COR-L47 (cell line): ENCODE results near the gene LRPAP1.
"Not testable (repeated sequence)": the region's sequence is repeated elsewhere in the genome, so short reads cannot be mapped to it uniquely, and the experiment has no call there.

Experiments
- DNase-seq: peaks from one replicate; lab custom pipeline; 2025; lab: John Stamatoyannopoulos, UW

The LRPAP1 gene

DNA sequence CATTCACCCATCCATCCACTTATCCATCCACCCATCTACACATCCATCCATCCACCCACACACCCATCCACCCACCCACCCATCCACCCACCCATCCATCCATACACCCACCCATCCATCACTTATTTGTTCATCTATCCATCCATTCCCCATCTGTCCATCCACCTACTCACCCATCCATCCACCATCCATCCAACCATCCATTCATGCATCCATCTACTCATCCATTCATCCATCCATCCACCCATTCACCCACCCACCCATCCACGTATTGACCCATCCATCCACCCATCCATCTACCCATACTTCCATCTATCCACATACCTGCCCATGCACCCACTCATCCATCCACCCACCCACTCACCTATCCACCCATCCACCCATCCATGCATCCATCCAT is 28.2 kb upstream of the LRPAP1 start:
- not testable (repeated sequence) for DNase-seq

- DNase-seq: not testable (repeated sequence)
Observed at GRCh38 chr4:3559381-3560290, 27.4 kb upstream of the LRPAP1 start.

DNA sequence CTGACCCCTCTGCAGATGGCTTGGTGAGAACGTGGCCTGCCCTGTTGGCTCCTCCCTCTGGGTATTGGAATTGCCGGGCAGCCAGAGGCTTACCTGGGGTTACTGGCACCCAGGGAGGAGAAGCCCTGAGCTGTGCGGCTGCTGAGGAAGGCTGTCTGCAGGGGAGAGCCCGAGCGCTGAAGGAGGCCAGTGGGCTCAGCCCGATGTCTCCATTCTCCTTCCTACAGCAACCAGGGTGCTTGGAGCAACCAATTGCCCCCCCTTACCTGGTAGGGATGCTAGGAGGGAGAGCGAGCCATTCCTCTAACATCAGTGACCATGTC is 26.3 kb upstream of the LRPAP1 start:
- not testable (repeated sequence) for DNase-seq

- DNase-seq: not testable (repeated sequence)
Observed at GRCh38 chr4:3557676-3558513, 25.7 kb upstream of the LRPAP1 start.

GRCh38 chr4:3557088-3557492 is 24.9 kb upstream of the LRPAP1 start:
- not testable (repeated sequence) for DNase-seq

DNA sequence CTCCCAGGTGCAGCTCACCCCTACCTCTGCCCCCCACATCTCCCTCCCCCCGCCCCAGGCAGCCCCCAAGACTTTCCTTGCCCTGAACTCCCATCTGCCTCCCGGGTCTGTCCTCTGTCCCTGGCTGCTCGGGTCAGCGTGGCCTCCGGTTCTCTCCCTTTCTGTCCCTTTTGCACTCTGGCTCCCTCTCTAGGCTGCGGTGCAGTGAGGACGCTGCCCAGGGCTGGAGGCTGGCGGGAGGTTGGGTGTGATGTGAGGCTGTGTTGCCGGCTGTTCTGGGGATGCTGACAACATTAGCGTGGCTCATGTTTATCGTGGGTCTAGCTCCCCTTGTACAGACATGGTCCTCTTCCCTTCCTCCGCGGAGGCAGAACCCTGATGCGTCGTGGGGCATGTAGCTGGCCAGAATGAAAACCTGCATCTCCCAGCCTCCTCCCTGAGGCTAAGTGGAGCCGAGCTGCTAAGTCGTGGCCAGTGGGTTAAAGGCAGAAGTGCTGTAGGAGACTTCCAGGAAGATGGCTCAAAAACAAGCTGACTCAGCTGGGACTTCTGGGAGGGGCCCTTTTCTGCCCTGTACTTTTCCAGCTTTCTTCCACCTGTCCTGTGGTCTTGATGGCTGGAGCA is 24.1 kb upstream of the LRPAP1 start:
- not testable (repeated sequence) for DNase-seq

GRCh38 chr4:3555459-3556070 is 23.3 kb upstream of the LRPAP1 start:
- DNase-seq: not testable (repeated sequence)

DNA sequence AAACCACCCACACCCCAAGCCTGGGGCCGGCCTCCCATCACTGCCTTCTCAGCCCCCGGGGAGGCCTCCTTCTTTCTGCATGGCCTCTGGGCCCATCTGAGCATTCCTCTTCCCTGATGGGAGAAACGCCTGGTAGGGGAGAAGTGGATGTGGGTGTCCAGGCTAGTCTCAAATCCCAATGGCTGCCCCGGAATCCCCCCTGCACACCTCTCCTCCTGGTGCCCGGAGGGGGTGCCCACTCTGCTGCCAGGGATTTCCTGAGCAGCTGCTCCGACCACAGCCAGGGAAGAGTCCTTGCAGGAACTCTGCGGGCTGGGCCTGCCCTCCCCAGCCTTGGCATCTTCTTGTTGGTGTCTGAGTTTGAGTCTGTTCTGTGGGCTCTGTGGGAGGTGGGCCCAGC is 19.1 kb upstream of the LRPAP1 start:
- DNase-seq: not testable (repeated sequence)

GRCh38 chr4:3550792-3551325 is 18.6 kb upstream of the LRPAP1 start:
- DNase-seq: not testable (repeated sequence)

- DNase-seq: not testable (repeated sequence)
Observed at GRCh38 chr4:3550041-3550440, 17.8 kb upstream of the LRPAP1 start.

DNA sequence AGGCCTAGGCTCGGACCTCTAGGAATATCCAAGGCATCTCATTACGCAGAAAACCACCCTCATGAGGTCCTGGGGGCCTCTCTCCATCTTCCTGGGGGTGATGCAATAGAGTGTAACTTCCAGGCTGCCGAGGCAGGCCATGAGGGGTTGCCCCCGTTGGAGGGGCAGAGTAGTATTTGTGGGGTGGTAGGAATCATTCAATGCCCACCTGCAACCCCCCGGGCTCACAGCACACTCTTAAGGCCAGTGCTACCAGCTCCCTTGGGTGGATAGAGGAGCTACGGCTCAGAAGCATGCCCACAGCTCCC is 17.4 kb upstream of the LRPAP1 start:
- DNase-seq: not testable (repeated sequence)

GRCh38 chr4:3548991-3549693 is 16.9 kb upstream of the LRPAP1 start:
- not testable (repeated sequence) for DNase-seq

DNA sequence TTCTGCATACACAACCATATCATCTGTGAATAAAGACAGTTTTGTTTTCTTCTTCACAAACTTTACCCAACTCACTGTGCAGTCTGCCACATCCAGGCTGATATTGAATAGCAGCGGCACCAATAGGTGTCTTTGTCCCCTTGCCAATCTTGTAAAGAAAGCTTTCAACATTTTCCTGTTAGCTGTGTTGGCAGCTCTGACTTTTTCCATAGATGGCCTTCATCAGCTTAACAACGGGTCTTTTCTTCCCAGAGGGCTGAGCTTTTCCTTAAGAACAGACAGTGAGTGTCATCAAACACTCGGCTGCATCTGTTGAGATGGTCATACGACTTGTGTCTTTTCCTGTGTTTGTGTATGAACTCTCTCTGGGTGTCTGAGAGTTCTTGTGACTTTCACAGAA is 14.5 kb upstream of the LRPAP1 start:
- not testable (repeated sequence) for DNase-seq

GRCh38 chr4:3545351-3545750 is 13.1 kb upstream of the LRPAP1 start:
- DNase-seq: not testable (repeated sequence)

GRCh38 chr4:3544259-3545025 is 12.2 kb upstream of the LRPAP1 start:
- not testable (repeated sequence) for DNase-seq

GRCh38 chr4:3543415-3543814 is 11.2 kb upstream of the LRPAP1 start:
- not testable (repeated sequence) for DNase-seq

DNA sequence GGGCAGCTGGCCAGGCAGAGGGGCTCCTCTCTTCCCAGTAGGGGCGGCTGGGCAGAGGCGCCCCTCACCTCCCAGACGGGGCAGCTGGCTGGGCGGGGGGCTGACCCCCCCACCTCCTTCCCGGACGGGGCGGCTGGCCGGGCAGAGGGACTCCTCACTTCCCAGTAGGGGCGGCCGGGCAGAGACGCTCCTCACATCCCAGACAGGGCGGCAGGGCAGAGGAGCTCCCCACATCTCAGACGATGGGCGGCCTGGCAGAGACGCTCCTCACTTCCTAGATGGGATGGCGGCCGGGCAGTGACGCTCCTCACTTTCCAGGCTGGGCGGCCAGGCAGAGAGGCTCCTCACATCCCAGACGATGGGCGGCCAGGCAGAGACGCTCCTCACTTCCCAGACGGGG is 6.7 kb upstream of the LRPAP1 start:
- DNase-seq: not testable (repeated sequence)

DNA sequence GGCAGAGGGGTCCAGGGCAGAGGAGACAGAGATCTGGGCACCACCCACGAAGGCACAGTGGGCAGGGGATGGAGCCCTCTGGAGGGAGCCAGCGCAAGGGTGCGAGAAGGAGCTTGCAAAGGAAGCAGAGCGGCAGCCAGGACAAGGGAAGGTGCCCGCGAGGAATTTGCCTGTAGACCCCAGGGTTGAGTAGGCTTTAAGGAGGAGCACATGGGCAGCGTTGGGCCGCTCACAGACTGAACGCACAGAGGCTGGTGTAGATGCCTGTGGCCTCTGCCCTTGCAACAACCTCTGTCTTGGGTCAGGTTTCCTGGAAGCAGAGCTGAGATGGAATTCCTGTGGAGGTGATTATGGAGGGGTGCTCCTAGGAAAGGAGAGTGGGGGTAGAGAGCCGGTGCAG is 3.6 kb upstream of the LRPAP1 start:
- DNase-seq: not testable (repeated sequence)

DNA sequence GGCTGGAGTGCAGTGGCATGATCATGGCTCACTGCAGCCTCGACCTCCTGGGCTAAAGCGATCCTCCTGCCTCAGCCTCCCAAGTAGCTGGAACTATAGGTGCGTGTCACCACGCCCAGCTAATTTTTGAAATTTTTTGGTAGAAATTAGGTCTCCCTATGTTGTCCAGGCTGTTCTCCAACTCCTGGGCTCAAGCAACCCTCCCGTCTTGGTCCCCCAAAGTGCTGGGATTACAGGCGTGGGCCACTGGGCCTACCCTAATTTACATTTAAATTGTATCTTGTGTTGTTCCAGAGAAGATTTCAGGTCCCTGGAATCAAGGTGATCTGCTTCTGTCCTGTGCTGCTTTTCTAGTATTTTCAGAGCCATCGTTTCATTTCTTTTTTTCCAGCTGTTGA is 1.2 kb upstream of the LRPAP1 start:
- no peak for DNase-seq

- DNase-seq: no peak
Observed at GRCh38 chr4:3532751-3533422, 665 bp upstream of the LRPAP1 start.
